ENCODE measurements around the gene GMFB.

GMFB gene

DNA sequence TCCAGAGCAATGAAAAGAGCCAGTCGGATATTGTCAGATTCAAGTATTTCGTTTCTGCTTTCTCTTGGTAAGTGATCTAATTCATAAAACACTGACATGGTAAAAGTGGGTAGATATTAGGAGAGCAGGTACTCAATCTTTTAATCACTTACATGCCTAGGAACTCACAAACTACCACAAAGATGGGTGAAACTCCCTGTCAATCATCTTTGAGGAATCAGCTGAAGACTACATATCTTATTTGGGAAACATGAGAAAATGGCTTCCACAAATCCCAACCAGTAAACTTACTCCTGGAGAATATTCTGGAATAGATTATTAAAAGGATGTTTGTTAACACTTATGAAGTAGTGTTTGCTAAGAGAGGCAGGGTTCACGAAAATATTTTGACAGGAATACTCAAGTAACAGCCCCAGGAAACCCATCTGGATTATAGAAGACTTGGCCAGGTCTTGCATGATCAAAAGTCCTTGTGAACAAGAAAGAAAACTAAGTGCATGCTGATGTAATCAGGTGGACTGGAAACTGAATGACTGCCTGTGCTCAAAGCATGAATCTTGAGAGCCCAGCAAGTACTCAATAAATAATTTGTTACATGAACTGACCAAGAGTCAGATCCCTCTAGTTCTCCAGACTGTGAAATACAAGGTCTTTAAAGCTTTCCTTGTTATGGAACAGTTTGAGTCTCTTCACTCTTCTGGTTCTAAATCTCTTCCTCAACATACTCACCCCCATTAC lies 63.1 kb downstream of the GMFB start:
- no peak for DNase-seq (ENCODE audit: low read depth)

- no peak for DNase-seq (ENCODE audit: low read depth)
Observed at GRCh38 chr14:54425068-54425467, 63.7 kb downstream of the GMFB start.

Data from HS-27A (cell line).